SK-N-SH (cell line): ENCODE results near the gene PEG3. TPM values are rescaled to one million over a fixed set of nuclear protein-coding genes. Genes with fewer than 3 reads are reported as not detected.

Experiments used
- CTCF ChIA-PET: fragments of 300-600, 350-600 bp; formaldehyde crosslinking; extraction: SDS; loops from one replicate; lab custom pipeline; 2021; lab: Yijun Ruan, JAX
- POLR2A ChIA-PET: fragments of 350-600 bp; sonication (Branson Sonifier 250); formaldehyde crosslinking; extraction: SDS; loops from one replicate; lab custom pipeline; 2020; ENCODE audit warnings: antibody characterized with exemption, inconsistent platforms; lab: Yijun Ruan, JAX
- DNase-seq: peaks from one replicate; pipeline ENCODE4 v3.0.0; 2012
- H2AFZ ChIP-seq: fragments of 200-600 bp; sonication (generic); 2 replicates; pipeline ENCODE4 v1.8.1; 2016; ENCODE audit warnings: antibody characterized with exemption, mild to moderate bottlenecking, low read depth
- H3F3A ChIP-seq: fragments of 200-600 bp; sonication (generic); replicated peaks from 2 replicates; pipeline ENCODE3; 2016; ENCODE audit warnings: antibody characterized with exemption, mild to moderate bottlenecking; ENCODE audit not compliant: insufficient read depth
- H3K27ac ChIP-seq, 2 experiments: fragments of 200-500 bp in 1 of 2; fragments of 200-600 bp in 1 of 2; sonication (Bioruptor generic) in 1 of 2; sonication (generic), shearing (Covaris generic) in 1 of 2; 2 replicates each; pipeline versions ENCODE4 v1.5.1 to v1.6.1; 2014 to 2016; ENCODE audit warnings: low read depth in 2 of 2, inconsistent platforms in 1 of 2, low read length in 1 of 2, mild to moderate bottlenecking in 1 of 2, mixed read lengths in 1 of 2
- H3K27me3 ChIP-seq: fragments of 200-600 bp; sonication (generic), shearing (Covaris generic); 2 replicates; pipeline ENCODE4 v1.6.1; 2016; ENCODE audit warnings: mixed run types; ENCODE audit not compliant: insufficient read depth
- H3K36me3 ChIP-seq, 2 experiments: fragments of 200-500 bp in 1 of 2; fragments of 200-600 bp in 1 of 2; sonication (Bioruptor generic) in 1 of 2; sonication (generic) in 1 of 2; replicated peaks in 1 of 2; 2 replicates each; pipeline versions ENCODE3 to v1.5.1; 2014 to 2016; ENCODE audit warnings: low read length in 1 of 2, mild to moderate bottlenecking in 1 of 2; ENCODE audit not compliant: insufficient read depth in 2 of 2, control insufficient read depth in 1 of 2
- H3K4me1 ChIP-seq, 2 experiments: fragments of 200-500 bp in 1 of 2; fragments of 200-600 bp in 1 of 2; sonication (Bioruptor generic) in 1 of 2; sonication (generic), shearing (Covaris generic) in 1 of 2; 2 replicates each; pipeline versions ENCODE4 v1.5.1 to v1.6.1; 2014 to 2016; ENCODE audit warnings: low read depth in 1 of 2, low read length in 1 of 2, mixed run types in 1 of 2; ENCODE audit not compliant: insufficient read depth in 2 of 2, control insufficient read depth in 1 of 2
- H3K4me2 ChIP-seq: fragments of 200-600 bp; sonication (generic), shearing (Covaris generic); 2 replicates; pipeline ENCODE4 v1.6.1; 2017; ENCODE audit warnings: mixed run types
- H3K4me3 ChIP-seq, 2 experiments: fragments of 200-500 bp in 1 of 2; fragments of 200-600 bp in 1 of 2; sonication (Bioruptor generic) in 1 of 2; sonication (generic), shearing (Covaris generic) in 1 of 2; 2 replicates each; pipeline versions ENCODE4 v1.5.1 to v1.8.1; 2014 to 2016; ENCODE audit warnings: low read depth in 2 of 2, inconsistent platforms in 1 of 2, low read length in 1 of 2, mild to moderate bottlenecking in 1 of 2, mixed read lengths in 1 of 2, moderate library complexity in 1 of 2
- H3K79me2 ChIP-seq: fragments of 200-600 bp; sonication (generic); 2 replicates; pipeline ENCODE4 v1.8.1; 2017; ENCODE audit warnings: mild to moderate bottlenecking; ENCODE audit not compliant: insufficient read depth
- H3K9ac ChIP-seq: fragments of 200-600 bp; sonication (generic); 2 replicates; pipeline ENCODE4 v1.6.1; 2017; ENCODE audit warnings: mixed run types
- H3K9me2 ChIP-seq: fragments of 200-600 bp; sonication (generic); 2 replicates; pipeline ENCODE4 v1.6.1; 2017; ENCODE audit warnings: mixed run types
- H3K9me3 ChIP-seq: fragments of 200-600 bp; sonication (generic); 2 replicates; pipeline ENCODE4 v1.6.1; 2017; ENCODE audit warnings: mixed run types, mild to moderate bottlenecking, moderate library complexity
- H4K20me1 ChIP-seq: fragments of 200-600 bp; sonication (generic); 2 replicates; pipeline ENCODE4 v1.6.1; 2017; ENCODE audit warnings: mild to moderate bottlenecking, mixed run types; ENCODE audit not compliant: insufficient read depth
- EP300 ChIP-seq, 2 experiments: IDR thresholded peaks; 2 replicates each; pipeline versions ENCODE4 v1.4.0 to v1.6.1; 2012; ENCODE audit warnings: borderline replicate concordance in 1 of 2, low read depth in 1 of 2, low read length in 1 of 2
- EZH2phosphoT487 ChIP-seq: fragments of 200-600 bp; sonication (generic); IDR thresholded peaks from 2 replicates; pipeline ENCODE4 v1.6.1; 2017; ENCODE audit warnings: low read depth, mixed run types, mild to moderate bottlenecking, antibody characterized with exemption, moderate library complexity, borderline replicate concordance
- FOXJ3 ChIP-seq: sonication (generic); formaldehyde crosslinking; IDR thresholded peaks from 2 replicates; pipeline ENCODE4 v1.5.1; 2020; ENCODE audit warnings: mild to moderate bottlenecking, missing genetic modification reagents
- GATA2 ChIP-seq: sonication (generic); formaldehyde crosslinking; IDR thresholded peaks from 2 replicates; pipeline ENCODE4 v1.5.0; 2020; ENCODE audit warnings: mild to moderate bottlenecking, missing genetic modification reagents
- IRF3 ChIP-seq: fragments of 150-350 bp; IDR thresholded peaks from 2 replicates; pipeline ENCODE4 v1.6.1; 2016; ENCODE audit warnings: mild to moderate bottlenecking, low read depth, low read length
- JUND ChIP-seq: IDR thresholded peaks from 2 replicates; pipeline ENCODE4 v1.4.0; 2012
- MXI1 ChIP-seq: IDR thresholded peaks from 2 replicates; pipeline ENCODE4 v1.6.1; 2012; ENCODE audit warnings: mild to moderate bottlenecking, low read depth, low read length, improper control_type of control experiment
- NFIC ChIP-seq: IDR thresholded peaks from 2 replicates; pipeline ENCODE4 v1.4.0; 2012; ENCODE audit warnings: borderline replicate concordance
- POLR2AphosphoS5 ChIP-seq: IDR thresholded peaks from 2 replicates; pipeline ENCODE4 v1.6.1; 2012; ENCODE audit warnings: low read depth, low read length
- REST ChIP-seq: IDR thresholded peaks from 2 replicates; pipeline ENCODE4 v1.6.1; 2012; ENCODE audit warnings: mild to moderate bottlenecking, low read depth, low read length, moderate library complexity
- RXRA ChIP-seq: IDR thresholded peaks from 2 replicates; pipeline ENCODE4 v1.4.0; 2012; ENCODE audit warnings: low read depth, mild to moderate bottlenecking, borderline replicate concordance
- SIN3A ChIP-seq: IDR thresholded peaks from 2 replicates; pipeline ENCODE4 v1.6.1; 2012; ENCODE audit warnings: low read depth, mild to moderate bottlenecking, low read length, moderate library complexity, borderline replicate concordance
- SMC3 ChIP-seq: IDR thresholded peaks from 2 replicates; pipeline ENCODE4 v1.6.1; 2012; ENCODE audit warnings: low read depth, low read length, improper control_type of control experiment
- USF1 ChIP-seq: IDR thresholded peaks from 2 replicates; pipeline ENCODE4 v1.4.0; 2012; ENCODE audit warnings: low read depth, borderline replicate concordance
- YY1 ChIP-seq: IDR thresholded peaks from 2 replicates; pipeline ENCODE4 v1.4.0; 2012; ENCODE audit warnings: low read depth, mild to moderate bottlenecking
- WGBS: methylation state at CpG from one replicate; pipeline ENCODE4 v1.1.6; 2017; ENCODE audit warnings: low lambda C conversion rate; 5-methylcytosine and 5-hydroxymethylcytosine counted together
- polyA plus RNA-seq, 3 experiments: library from polyadenylated mRNA; depleted of rRNA; stranded (reverse); fragments of >200 nt; gene quantifications; 2 replicates each; pipeline ENCODE4 v1.2.3, GENCODE V29; 2012

The PEG3 gene
- polyA plus RNA-seq, 1 of the 3 experiments (the other 2 are of a cell fraction): 0.12 TPM

- no peaks in the 10 kb centered on the region for H3K9me2 ChIP-seq
- no peaks in the 10 kb centered on the region for H3K27me3 ChIP-seq
- no peak overlapping the region for H3K4me3 ChIP-seq
- TF ChIP-seq SMC3 (no peak), NFIC (no peak), EP300 (IDR thresholded peaks at IDR 0.05; ENCODE audit: borderline replicate concordance in 1 of 2, low read depth in 1 of 2, low read length in 1 of 2) (no peak), FOXJ3 (no peak), JUND (no peak), GATA2 (CRISPR knock-in tag) (no peak), POLR2AphosphoS5 (no peak), RXRA (no peak), USF1 (no peak), EZH2phosphoT487 (no peak)
- H3K27ac ChIP-seq: no peak overlapping the region
- no peaks in the 10 kb centered on the region for H3F3A ChIP-seq
- ChIA-PET CTCF (interaction anchor here (1.0 to 1.2 kb wide), 2 partner anchors 72 to 87 kb away, joined by 3 read pairs; no protein-coding TSS in a partner anchor), POLR2A (no interaction called here)
- peaks cover 0 to 2% of the 10 kb centered on the region in 2 experiments; a peak in 1 of 4 replicates for H3K4me1 ChIP-seq
- no peaks in the 10 kb centered on the region for H4K20me1 ChIP-seq
- no peak overlapping the region for H3K4me2 ChIP-seq
- H3K9me3 ChIP-seq: no peaks in the 10 kb centered on the region
- DNase-seq: no peak
- WGBS: 14% methylated on average over 5 of the region's 5 CpGs
- H2AFZ ChIP-seq: no peak overlapping the region
- H3K9ac ChIP-seq: no peak overlapping the region
- H3K79me2 ChIP-seq: no peaks in the 10 kb centered on the region
- no peaks in the 10 kb centered on the region for H3K36me3 ChIP-seq
Measured at GRCh38 chr19:56834564-56835375, 5.8 kb downstream of the PEG3 start.

- Histone ChIP-seq H4K20me1 (no peaks in the 10 kb centered on the region), H3K36me3 (no peaks in the 10 kb centered on the region), H3K9ac (no peak overlapping the region), H3K4me3 (no peak overlapping the region), H3K9me3 (no peaks in the 10 kb centered on the region), H3K4me1 (peaks cover 0 to 2% of the 10 kb centered on the region in 2 experiments; a peak in 1 of 4 replicates), H2AFZ (no peak overlapping the region), H3K9me2 (no peaks in the 10 kb centered on the region), H3K79me2 (no peaks in the 10 kb centered on the region), H3F3A (no peaks in the 10 kb centered on the region), H3K4me2 (no peak overlapping the region), H3K27ac (no peak overlapping the region), H3K27me3 (no peaks in the 10 kb centered on the region)
- WGBS: 22% methylated on average over 5 of the region's 5 CpGs
- DNase-seq: no peak
- CTCF ChIA-PET: interaction anchor here (1.2 kb wide), 1 partner anchor 107 kb away, joined by 4 read pairs; no protein-coding TSS in a partner anchor
- TF ChIP-seq MXI1: no peak
- no peak for TF ChIP-seq SIN3A
- no peak for TF ChIP-seq YY1
- no peak for TF ChIP-seq IRF3
- no peak for TF ChIP-seq REST
- TF ChIP-seq USF1: no peak
- TF ChIP-seq, all 33 proteins: peak for 0
- POLR2A ChIA-PET: no interaction called here
Measured at GRCh38 chr19:56832352-56832928, 8.1 kb downstream of the PEG3 start.
